Pons (tissue), 1 donor: ENCODE results near the gene CAMKMT.

ENCODE experiments used
- DNase-seq: peaks from one replicate; pipeline ENCODE4 v3.0.0-alpha.2; 2016; ENCODE audit warnings: low spot score

Gene CAMKMT

GRCh38 chr2:44801841-44802776 is 440.4 kb downstream of the CAMKMT start:
- no peak for DNase-seq

GRCh38 chr2:44802777-44803424 is 441.2 kb downstream of the CAMKMT start:
- no peak for DNase-seq

GRCh38 chr2:44804406-44805265 is 442.9 kb downstream of the CAMKMT start:
- no peak for DNase-seq

- no peak for DNase-seq
Measured at GRCh38 chr2:44805401-44806235, 443.9 kb downstream of the CAMKMT start.

- DNase-seq = no peak
Measured at GRCh38 chr2:44807201-44808025, 445.7 kb downstream of the CAMKMT start.

GRCh38 chr2:44810892-44811530 is 449.3 kb downstream of the CAMKMT start:
- DNase-seq = no peak

GRCh38 chr2:44813165-44813564 is 451.4 kb downstream of the CAMKMT start:
- no peak for DNase-seq

GRCh38 chr2:44813658-44814057 is 451.9 kb downstream of the CAMKMT start:
- no peak for DNase-seq

- no peak for DNase-seq
Measured at GRCh38 chr2:44817256-44817655, 455.5 kb downstream of the CAMKMT start.

GRCh38 chr2:44817673-44818335 is 456.1 kb downstream of the CAMKMT start:
- no peak for DNase-seq

- no peak for DNase-seq
Measured at GRCh38 chr2:44819061-44819460, 457.3 kb downstream of the CAMKMT start.

GRCh38 chr2:44821500-44821899 is 459.8 kb downstream of the CAMKMT start:
- DNase-seq = no peak

- DNase-seq = no peak
Measured at GRCh38 chr2:44822174-44822573, 460.4 kb downstream of the CAMKMT start.
